ENCODE measurements around the gene VEGFB. TPM values are rescaled to one million over a fixed set of nuclear protein-coding genes. Genes with fewer than 3 reads are reported as not detected.
A peak's percentile ranks its signal among the peaks of the same experiment; 100 is the strongest.

VEGFB gene
- total and polyA plus RNA-seq, 2 of the 4 experiments (the other 2 are of a cell fraction) = 3.0 to 25.1 TPM

DNA sequence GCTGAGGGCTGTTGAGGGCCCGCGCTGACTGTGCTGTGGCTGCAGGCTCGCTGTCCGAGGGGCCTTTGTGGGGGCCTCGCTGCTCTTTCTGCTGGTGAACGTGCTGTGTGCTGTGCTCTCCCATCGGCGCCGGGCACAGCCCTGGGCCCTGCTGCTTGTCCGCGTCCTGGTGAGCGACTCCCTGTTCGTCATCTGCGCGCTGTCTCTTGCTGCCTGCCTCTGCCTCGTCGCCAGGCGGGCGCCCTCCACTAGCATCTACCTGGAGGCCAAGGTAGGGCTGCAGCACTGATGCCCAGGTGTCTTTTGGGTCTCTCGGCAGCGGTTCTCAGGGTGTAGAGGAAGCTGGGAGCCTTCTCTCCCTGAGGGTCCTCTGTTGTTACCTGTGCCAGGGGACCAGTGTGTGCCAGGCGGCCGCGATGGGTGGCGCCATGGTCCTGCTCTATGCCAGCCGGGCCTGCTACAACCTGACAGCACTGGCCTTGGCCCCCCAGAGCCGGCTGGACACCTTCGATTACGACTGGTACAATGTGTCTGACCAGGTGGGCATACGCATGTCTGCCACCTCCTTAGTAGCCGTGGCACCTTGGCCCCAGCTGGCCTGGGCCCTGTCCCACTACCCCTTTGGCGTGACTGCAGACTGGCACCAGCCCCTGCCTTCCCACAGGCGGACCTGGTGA lies 53.4 kb downstream of the VEGFB start:
- DNase-seq (no peak), ATAC-seq (ENCODE audit: low read depth) (no peak)
- peak overlapping the region; percentile 28 for H2AK9ac ChIP-seq (replicated peaks; ENCODE audit: low read depth, low read length, poor library complexity)
- BruUV-seq (replicated peaks) = no TSS peak
- intact Hi-C loops (cut with micrococcal nuclease) = no loop called here
- ChIA-PET POLR2A (ENCODE audit: unreplicated experiment) (no interaction called here), CTCF (interaction anchor here (0.6 kb wide), 1 partner anchor 30 kb away, joined by 3 read pairs; the partner anchor contains the start of gene PRDX5)
- peaks cover 15 to 30% of the 10 kb centered on the region in 2 experiments for H3K79me1 ChIP-seq (ENCODE audit: low read depth in 1 of 2, low read length in 2 of 2)
- no peak overlapping the region for H3K4me3 ChIP-seq (ENCODE audit: insufficient read depth, low read depth, low read length)
- no peak overlapping the region for H2BK5ac ChIP-seq (ENCODE audit: low read depth, low read length, poor library complexity, severe bottlenecking)
- no peak overlapping the region for H3K4ac ChIP-seq (ENCODE audit: low read depth, low read length)
- H3K9me1 ChIP-seq (ENCODE audit: insufficient read depth, low read length) = peaks cover 5% of the 10 kb centered on the region; the same call in 1 of the 2 replicates
- WGBS, 2 experiments (ENCODE audit: extremely low coverage in 2 of 2, insufficient read length in 1 of 2) = 91% methylated on average over 6 of the region's 33 CpGs; no CpG with 5 or more reads in 1 of the 2 experiments
- dilution Hi-C loops (cut with HindIII; ENCODE audit: low sequenced_read_pairs, unreplicated experiment) = no loop called here
- H3K9ac ChIP-seq (ENCODE audit: low read depth, low read length) = no peak overlapping the region
- H4K8ac ChIP-seq (ENCODE audit: low read depth in 2 of 2, low read length in 2 of 2) = no peak overlapping the region
- no peak overlapping the region for H4K91ac ChIP-seq (ENCODE audit: insufficient read depth, low read depth, low read length)
- no peaks in the 10 kb centered on the region for H3K9me3 ChIP-seq (ENCODE audit: control insufficient read depth, insufficient read depth, low read length)
- TF ChIP-seq SMC3 (IDR thresholded peaks at IDR 0.05; ENCODE audit: low read depth, low read length) (no peak), BHLHE40 (IDR thresholded peaks at IDR 0.05; ENCODE audit: low read depth, low read length) (no peak), CEBPB (IDR thresholded peaks at IDR 0.05; ENCODE audit: low read depth, low read length) (no peak), FOS (IDR thresholded peaks at IDR 0.05; ENCODE audit: low read depth, low read length) (no peak), RAD21 (IDR thresholded peaks at IDR 0.05; ENCODE audit: low read length) (no peak), POLR2A (IDR thresholded peaks at IDR 0.05; ENCODE audit: low read depth, low read length) (no peak), MXI1 (IDR thresholded peaks at IDR 0.05; ENCODE audit: borderline replicate concordance, low read depth, low read length) (no peak), MAFK (IDR thresholded peaks at IDR 0.05; ENCODE audit: low read depth, low read length) (no peak), CTCF (conservative IDR thresholded peaks at IDR 0.05; ENCODE audit: low read depth, low read length) (no peak), MAZ (IDR thresholded peaks at IDR 0.05; ENCODE audit: borderline replicate concordance, low read depth, low read length) (no peak), CHD1 (IDR thresholded peaks at IDR 0.05; ENCODE audit: low read depth, low read length) (no peak), RCOR1 (IDR thresholded peaks at IDR 0.05; ENCODE audit: insufficient replicate concordance, low read length) (no peak)
- TF ChIP-seq, protein P1, sequence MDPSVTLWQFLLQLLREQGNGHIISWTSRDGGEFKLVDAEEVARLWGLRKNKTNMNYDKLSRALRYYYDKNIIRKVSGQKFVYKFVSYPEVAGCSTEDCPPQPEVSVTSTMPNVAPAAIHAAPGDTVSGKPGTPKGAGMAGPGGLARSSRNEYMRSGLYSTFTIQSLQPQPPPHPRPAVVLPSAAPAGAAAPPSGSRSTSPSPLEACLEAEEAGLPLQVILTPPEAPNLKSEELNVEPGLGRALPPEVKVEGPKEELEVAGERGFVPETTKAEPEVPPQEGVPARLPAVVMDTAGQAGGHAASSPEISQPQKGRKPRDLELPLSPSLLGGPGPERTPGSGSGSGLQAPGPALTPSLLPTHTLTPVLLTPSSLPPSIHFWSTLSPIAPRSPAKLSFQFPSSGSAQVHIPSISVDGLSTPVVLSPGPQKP (IDR thresholded peaks at IDR 0.05; ENCODE audit: borderline replicate concordance, low read depth, low read length) = no peak
- TF ChIP-seq, protein P2, sequence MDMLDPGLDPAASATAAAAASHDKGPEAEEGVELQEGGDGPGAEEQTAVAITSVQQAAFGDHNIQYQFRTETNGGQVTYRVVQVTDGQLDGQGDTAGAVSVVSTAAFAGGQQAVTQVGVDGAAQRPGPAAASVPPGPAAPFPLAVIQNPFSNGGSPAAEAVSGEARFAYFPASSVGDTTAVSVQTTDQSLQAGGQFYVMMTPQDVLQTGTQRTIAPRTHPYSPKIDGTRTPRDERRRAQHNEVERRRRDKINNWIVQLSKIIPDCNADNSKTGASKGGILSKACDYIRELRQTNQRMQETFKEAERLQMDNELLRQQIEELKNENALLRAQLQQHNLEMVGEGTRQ (IDR thresholded peaks at IDR 0.05; ENCODE audit: low read depth, low read length) = no peak
- H2BK15ac ChIP-seq (ENCODE audit: low read depth, low read length) = no peak overlapping the region
- H3K14ac ChIP-seq (replicated peaks; ENCODE audit: low read depth, low read length) = no peak overlapping the region
- no peak overlapping the region for H2AFZ ChIP-seq (replicated peaks; ENCODE audit: low read length, poor library complexity)
- H3K4me1 ChIP-seq (ENCODE audit: control insufficient read depth, insufficient read depth, low read length) = peaks cover 11% of the 10 kb centered on the region
- H3K56ac ChIP-seq (ENCODE audit: extremely low read depth, insufficient read depth, low read length) = no peak overlapping the region
- H3K18ac ChIP-seq (ENCODE audit: low read depth, low read length) = no peak overlapping the region
- H2AK5ac ChIP-seq (ENCODE audit: low read depth, low read length) = no peak overlapping the region
- no peaks in the 10 kb centered on the region; the same call in 1 of the 2 replicates for H3K36me3 ChIP-seq (ENCODE audit: control insufficient read depth, insufficient read depth, low read length)
- peaks cover 5% of the 10 kb centered on the region; the same call in 1 of the 2 replicates for H4K20me1 ChIP-seq (ENCODE audit: insufficient read depth, low read length)
- no peak overlapping the region for H4K5ac ChIP-seq (ENCODE audit: low read depth, low read length)
- in situ Hi-C loops (cut with MboI; ENCODE audit: low sequenced_read_pairs) = no loop called here
- no peak overlapping the region for H2BK20ac ChIP-seq (ENCODE audit: low read depth, low read length)
- H3K23ac ChIP-seq (ENCODE audit: low read depth, low read length) = no peak overlapping the region
- H2BK120ac ChIP-seq (ENCODE audit: low read depth, low read length) = no peak overlapping the region
- peaks cover 28% of the 10 kb centered on the region for H3K27me3 ChIP-seq (ENCODE audit: control insufficient read depth, insufficient read depth, low read length)
- no peak overlapping the region for H3K4me2 ChIP-seq (ENCODE audit: low read depth, low read length)
- H3K27ac ChIP-seq (ENCODE audit: insufficient read depth, low read length) = no peak overlapping the region
